ENCODE results near the gene PTPRO.

Gene PTPRO

GRCh38 chr12:15435597-15435996, 113.3 kb downstream of the PTPRO start:
- TF ChIP-seq, protein P1, sequence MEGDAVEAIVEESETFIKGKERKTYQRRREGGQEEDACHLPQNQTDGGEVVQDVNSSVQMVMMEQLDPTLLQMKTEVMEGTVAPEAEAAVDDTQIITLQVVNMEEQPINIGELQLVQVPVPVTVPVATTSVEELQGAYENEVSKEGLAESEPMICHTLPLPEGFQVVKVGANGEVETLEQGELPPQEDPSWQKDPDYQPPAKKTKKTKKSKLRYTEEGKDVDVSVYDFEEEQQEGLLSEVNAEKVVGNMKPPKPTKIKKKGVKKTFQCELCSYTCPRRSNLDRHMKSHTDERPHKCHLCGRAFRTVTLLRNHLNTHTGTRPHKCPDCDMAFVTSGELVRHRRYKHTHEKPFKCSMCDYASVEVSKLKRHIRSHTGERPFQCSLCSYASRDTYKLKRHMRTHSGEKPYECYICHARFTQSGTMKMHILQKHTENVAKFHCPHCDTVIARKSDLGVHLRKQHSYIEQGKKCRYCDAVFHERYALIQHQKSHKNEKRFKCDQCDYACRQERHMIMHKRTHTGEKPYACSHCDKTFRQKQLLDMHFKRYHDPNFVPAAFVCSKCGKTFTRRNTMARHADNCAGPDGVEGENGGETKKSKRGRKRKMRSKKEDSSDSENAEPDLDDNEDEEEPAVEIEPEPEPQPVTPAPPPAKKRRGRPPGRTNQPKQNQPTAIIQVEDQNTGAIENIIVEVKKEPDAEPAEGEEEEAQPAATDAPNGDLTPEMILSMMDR (IDR thresholded peaks at IDR 0.05; ENCODE audit: low read depth, low read length), result no peak
- no peak for DNase-seq (ENCODE audit: extremely low read depth, low read depth)

- DNase-seq (ENCODE audit: extremely low read depth, low read depth), result no peak
- TF ChIP-seq, protein P1 (IDR thresholded peaks at IDR 0.05; ENCODE audit: low read depth, low read length), result no peak
These were observed 117.2 kb downstream of the PTPRO start for GRCh38 chr12:15439459-15439858.

DNA sequence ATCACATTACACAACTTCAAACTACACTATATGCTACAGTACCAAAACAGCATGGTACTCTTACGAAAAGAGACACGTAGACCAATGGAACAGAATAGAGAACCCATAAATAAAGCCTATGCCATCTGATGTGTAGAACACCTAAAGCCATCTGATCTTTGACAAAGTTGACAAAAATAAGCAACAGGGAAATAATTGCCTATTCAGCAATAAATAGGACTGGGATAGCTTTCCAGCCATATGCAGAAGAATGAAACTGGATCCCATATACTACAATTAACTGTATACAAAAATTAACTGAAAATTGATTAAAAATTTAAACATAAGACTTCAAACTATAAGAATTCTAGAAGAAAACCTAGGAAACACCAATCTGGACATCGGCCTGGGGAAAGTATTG, 120.7 kb downstream of the PTPRO start:
- TF ChIP-seq, protein P1 (IDR thresholded peaks at IDR 0.05; ENCODE audit: low read depth, low read length), result no peak

DNA sequence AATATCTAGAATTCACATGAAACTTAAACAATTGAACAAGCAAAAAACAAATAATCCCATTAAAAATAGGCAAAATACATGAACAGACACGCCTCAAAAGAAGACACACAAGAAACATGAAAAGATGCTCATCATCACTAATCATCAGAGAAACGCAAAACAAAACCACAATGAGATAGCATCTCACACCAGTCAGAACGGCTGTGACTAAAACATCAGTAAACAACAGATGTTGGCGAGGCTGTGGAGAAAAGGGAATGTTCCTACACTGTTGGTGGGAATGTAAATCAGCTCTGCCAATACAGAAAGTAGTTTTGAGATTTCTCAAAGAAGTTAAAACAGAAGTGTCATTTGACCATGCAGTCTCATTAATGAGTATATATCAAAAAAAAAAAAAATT, 121.3 kb downstream of the PTPRO start:
- TF ChIP-seq, protein P1 (IDR thresholded peaks at IDR 0.05; ENCODE audit: low read depth, low read length), result no peak
- DNase-seq (ENCODE audit: extremely low read depth, low read depth), result no peak

More for the DNA sequence above, 120.7 kb downstream of the PTPRO start:
- DNase-seq (ENCODE audit: extremely low read depth, low read depth), result no peak

DNA sequence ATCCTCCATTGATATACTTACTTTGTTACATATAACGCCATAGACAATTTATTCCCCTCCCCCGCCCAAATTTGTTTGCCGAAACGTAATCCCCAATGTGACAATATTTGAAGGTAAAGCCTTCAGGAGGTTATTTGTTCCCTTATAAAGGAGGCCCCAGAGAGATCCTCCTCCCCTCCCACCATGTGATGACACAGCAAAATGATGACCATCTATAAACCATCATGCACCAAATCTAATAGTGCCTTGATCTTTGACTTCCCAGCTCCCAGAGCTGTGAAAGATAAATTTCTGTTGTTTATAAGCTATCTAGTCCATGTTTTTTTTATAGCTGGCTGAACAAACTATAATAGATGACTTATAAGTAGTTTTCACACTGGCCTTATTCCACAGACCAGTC, 122.2 kb downstream of the PTPRO start:
- no peak for DNase-seq (ENCODE audit: extremely low read depth, low read depth)
- TF ChIP-seq, protein P1 (IDR thresholded peaks at IDR 0.05; ENCODE audit: low read depth, low read length), result no peak

- DNase-seq (ENCODE audit: extremely low read depth, low read depth), result no peak
- TF ChIP-seq, protein P1 (IDR thresholded peaks at IDR 0.05; ENCODE audit: low read depth, low read length), result no peak
These were observed 124.5 kb downstream of the PTPRO start for GRCh38 chr12:15446807-15447206.

GRCh38 chr12:15453613-15454012, 131.3 kb downstream of the PTPRO start:
- TF ChIP-seq, protein P1 (IDR thresholded peaks at IDR 0.05; ENCODE audit: low read depth, low read length), result no peak
- no peak for DNase-seq (ENCODE audit: extremely low read depth, low read depth)
